Daoy (cell line): ENCODE measurements around the gene MAGEB5. TPM values are rescaled to one million over a fixed set of nuclear protein-coding genes. Genes with fewer than 3 reads are reported as not detected.
"Not testable (repeated sequence)": the region's sequence is repeated elsewhere in the genome, so short reads cannot be mapped to it uniquely, and the experiment has no call there.

ENCODE experiments used
- DNase-seq: peaks from one replicate; pipeline ENCODE4 v3.0.0-alpha.2; 2015; ENCODE audit warnings: low read depth
- total RNA-seq: library from RNA; depleted of rRNA; stranded (reverse); fragments of >200 nt; shearing (Covaris generic); gene quantifications from 2 replicates; pipeline ENCODE4 v1.2.3, GENCODE V29; 2014; rRNA removed

Gene MAGEB5, protein sequence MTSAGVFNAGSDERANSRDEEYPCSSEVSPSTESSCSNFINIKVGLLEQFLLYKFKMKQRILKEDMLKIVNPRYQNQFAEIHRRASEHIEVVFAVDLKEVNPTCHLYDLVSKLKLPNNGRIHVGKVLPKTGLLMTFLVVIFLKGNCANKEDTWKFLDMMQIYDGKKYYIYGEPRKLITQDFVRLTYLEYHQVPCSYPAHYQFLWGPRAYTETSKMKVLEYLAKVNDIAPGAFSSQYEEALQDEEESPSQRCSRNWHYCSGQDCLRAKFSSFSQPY
- total RNA-seq, result not detected in 2 replicates

DNA sequence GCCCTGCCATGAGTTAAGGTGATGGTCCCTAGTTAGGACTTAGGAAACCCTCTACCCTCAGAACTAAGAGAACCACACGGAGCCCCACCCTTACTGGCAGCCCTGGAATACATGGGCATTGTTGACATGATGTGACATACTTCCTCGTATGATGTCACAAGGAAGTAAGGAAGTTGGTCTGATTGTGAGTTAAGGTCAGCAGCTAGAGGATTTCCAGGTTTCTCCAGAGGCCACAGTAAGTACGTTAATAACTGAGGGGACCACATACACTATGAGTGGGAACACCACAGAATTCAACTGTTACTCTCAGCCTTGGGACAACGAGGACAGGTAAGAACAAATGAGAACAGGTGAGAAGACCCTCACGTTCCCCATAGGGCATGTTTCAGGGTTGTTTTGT lies at the start of gene MAGEB5:
Gene MAGEB5, plus strand, starts transcription at position 301 of the 400 bp plus-strand sequence. CDS start 1,133 bp downstream, outside the sequence.
- DNase-seq, result no peak

DNA sequence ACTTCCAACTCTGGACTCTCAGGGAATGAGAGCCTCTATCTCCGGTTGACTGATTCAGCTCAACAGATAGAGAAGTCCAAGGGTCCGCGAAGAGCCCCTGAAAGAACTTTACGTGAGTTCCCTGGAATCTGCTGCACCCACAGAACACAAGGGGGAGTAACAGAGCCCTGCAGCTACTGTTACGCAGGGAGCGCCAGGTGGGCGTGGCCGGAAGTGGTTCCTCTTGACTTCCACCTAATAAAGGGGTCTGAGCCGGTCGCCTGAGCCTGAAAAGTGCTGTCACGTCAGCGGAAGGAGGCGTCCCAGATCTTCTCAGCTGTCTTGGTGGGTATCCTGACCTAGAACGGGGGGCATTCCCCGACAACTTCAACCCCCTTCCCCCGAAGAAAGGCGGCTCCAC lies 23.8 kb upstream of the MAGEB5 start, which contains the start of gene MAGEB6:
Gene MAGEB6, plus strand, starts transcription at position 237 of the 400 bp plus-strand sequence. CDS start 1,407 bp downstream, outside the sequence.
- no peak for DNase-seq

DNA sequence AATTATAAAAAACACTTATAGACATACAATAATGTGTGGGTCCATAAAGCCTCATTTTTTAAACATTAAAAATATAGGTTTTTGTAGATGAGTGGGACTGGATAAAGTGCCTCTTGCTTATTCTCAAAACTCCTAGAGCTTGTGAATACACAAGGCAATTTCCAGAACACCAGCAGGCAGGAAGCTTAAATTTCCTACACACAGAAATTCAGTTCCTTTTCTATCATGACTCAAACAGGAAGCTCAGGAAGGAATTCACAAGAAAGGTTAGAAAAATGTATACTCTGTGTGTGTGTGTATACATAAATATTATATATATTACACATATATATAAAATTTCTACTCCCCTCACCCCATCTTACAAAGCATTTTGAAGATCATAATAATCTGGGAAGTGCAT lies 12.4 kb upstream of the MAGEB5 start:
- DNase-seq, result no peak

DNA sequence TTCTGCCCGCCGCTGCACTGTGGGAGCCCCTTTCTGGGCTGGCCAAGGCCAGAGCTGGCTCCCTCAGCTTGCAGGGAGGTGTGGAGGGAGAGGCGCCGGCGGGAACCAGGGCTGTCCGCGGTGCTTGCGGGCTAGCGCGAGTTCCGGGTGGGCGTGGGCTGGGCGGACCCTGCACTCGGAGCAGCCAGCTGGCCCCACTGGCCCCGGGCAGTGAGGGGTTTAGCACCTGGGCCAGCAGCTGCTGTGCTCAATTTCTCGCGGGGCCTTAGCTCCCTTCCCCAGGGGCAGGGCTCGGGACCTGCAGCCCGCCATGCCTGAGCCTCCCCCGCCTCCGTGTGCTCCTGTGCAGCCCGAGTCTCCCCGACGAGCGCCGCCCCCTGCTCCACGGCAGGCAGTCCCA lies 11.3 kb upstream of the MAGEB5 start:
- DNase-seq, result not testable (repeated sequence)

DNA sequence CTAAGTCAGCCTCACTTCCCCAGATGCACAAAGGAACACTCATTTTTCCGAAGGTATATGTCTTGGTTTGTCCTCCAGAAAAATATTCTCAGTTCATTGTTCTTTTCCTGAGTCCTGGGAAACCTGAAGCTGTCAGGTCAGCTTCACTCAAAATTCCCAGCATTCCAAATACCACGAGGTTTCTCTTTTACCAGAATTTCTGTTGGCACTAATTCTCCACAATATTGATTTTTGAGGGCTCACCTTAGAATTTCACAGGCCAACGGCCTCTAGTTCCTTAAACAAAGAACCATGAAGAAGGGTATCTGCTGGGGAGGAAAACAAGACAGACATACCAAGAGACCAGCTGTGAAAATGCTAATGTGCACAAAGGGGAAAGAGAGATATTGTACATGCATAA lies 8.0 kb upstream of the MAGEB5 start:
- no peak for DNase-seq

DNA sequence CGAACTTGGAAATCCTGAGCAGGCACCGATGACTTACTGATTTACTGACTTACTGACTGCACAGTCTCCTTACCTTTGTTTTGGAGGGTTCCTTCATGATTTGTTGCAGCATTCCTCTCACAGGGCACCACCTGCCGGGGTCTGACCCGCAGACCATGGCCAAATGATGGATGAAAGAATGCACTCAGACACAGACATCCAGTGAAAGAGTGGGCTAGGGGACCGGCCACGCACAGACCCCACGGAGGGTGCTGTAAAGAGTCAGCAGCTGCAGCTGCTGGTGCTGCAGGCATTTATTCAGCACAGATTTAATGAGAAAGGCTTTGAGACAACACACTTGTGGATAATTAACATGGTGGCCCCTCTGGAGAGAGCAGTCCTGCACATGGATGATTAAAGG lies 3.4 kb downstream of the MAGEB5 start:
- no peak for DNase-seq

DNA sequence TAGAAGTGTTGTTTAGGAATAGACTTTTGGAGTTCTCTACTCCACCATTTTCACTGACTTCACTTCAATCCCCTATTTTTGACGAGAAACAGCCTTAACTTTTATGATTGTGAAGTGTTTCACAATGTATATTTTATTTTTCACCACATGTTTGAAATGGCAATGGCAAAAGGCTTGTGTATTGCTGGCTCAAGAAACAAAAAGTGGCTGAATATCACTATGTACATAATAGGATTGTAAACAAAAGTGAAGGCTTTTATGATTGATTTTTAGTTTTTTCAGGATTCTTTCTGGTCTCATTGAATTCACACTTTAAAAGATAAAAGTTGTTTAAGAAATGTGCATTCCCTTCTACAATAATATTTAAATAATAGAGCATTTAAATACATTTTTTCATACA lies 18.2 kb downstream of the MAGEB5 start:
- DNase-seq, result no peak

DNA sequence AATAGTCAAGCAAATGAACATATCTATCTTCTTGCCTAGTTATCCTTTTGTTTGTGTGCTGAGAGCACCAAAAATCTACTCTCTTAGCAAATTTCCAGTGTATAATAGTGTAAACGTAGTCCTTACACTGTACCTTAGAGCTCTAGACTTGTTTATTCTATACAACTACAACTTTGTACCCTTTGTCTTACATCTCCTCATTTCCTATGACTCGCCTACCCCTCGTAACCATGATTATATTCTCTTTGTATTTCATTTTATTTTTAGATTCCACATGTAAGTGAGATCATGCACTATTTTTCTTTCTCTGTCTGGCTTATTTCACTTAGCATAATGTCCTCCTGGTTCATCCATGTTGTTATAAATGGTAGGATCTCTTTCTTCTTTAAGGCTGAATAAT lies 37.6 kb downstream of the MAGEB5 start:
- no peak for DNase-seq

DNA sequence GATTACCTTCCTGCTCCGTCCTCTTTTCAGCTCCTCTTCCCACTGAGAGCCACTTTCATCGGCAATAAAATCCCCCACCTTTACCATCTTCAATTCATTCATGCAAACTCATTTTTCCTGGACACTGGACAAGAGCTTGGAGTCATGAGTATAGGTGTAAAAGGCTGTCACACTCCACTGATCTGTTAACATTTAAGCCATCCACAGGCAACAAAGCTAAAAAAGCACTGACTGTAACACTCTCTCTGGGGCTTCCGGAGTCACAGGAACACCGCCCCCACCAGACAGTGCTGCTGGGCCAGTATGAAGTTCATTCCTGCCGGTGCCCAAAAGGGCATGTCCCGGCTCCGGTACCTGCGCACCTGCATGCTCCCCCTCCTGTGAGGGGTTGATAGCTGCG lies 38.5 kb downstream of the MAGEB5 start:
- no peak for DNase-seq

DNA sequence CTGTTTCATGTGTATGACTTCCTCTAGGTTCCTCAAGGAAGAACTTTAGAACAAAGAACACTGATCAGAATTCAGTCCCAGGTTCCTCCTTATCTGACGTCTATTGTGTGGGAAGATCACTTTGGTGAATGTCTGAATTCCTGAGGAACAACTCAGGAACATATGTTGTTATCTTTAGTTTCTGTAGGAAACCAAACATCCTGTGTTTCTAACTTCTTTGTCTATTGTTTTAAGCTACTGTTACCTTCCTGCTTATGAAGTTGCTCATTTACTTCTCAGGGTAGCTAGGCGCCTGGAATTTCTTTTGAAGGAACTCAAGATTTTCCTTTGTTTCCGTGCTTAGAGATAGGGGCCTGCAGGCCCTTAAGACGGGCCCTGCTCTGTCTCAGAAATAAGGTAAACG lies 46.2 kb downstream of the MAGEB5 start:
- no peak for DNase-seq

Other genes with a start within 250 kb of the MAGEB5 start
- not detected in 2 replicates for gene MAGEB18, start 77.8 kb upstream of the MAGEB5 start, total RNA-seq
- not detected in 2 replicates for gene MAGEB6B, start 55.6 kb upstream of the MAGEB5 start, total RNA-seq
- gene MAGEB6, start 23.7 kb upstream of the MAGEB5 start, total RNA-seq, result not detected in 2 replicates